ENCODE results near the gene FOSL1.

FOSL1 gene

GRCh38 chr11:65885808-65886536 lies 14.2 kb downstream of the FOSL1 start:
- no peak overlapping the region for H3K4me3 ChIP-seq (ENCODE audit: low read depth, low read length)
- DNase-seq (ENCODE audit: low read depth), result no peak
- TF ChIP-seq CTCF (IDR thresholded peaks at IDR 0.05; ENCODE audit: insufficient read depth, low read depth, low read length, missing control alignments), result no peak

GRCh38 chr11:65885231-65885630 lies 15.0 kb downstream of the FOSL1 start:
- no peak for TF ChIP-seq CTCF (IDR thresholded peaks at IDR 0.05; ENCODE audit: insufficient read depth, low read depth, low read length, missing control alignments)
- no peak overlapping the region for H3K4me3 ChIP-seq (ENCODE audit: low read depth, low read length)
- DNase-seq (ENCODE audit: low read depth), result no peak

- no peak overlapping the region for H3K4me3 ChIP-seq (ENCODE audit: low read depth, low read length)
- peak; percentile 100 for TF ChIP-seq CTCF (IDR thresholded peaks at IDR 0.05; ENCODE audit: insufficient read depth, low read depth, low read length, missing control alignments)
- DNase-seq (ENCODE audit: low read depth), result peak; percentile 90
Measured at GRCh38 chr11:65884716-65885092, 15.5 kb downstream of the FOSL1 start.

GRCh38 chr11:65883786-65884715 lies 16.1 kb downstream of the FOSL1 start:
- no peak for DNase-seq (ENCODE audit: low read depth)
- no peak overlapping the region for H3K4me3 ChIP-seq (ENCODE audit: low read depth, low read length)
- TF ChIP-seq CTCF (IDR thresholded peaks at IDR 0.05; ENCODE audit: insufficient read depth, low read depth, low read length, missing control alignments), result no peak

- DNase-seq (ENCODE audit: low read depth), result no peak
- TF ChIP-seq CTCF (IDR thresholded peaks at IDR 0.05; ENCODE audit: insufficient read depth, low read depth, low read length, missing control alignments), result no peak
- H3K4me3 ChIP-seq (ENCODE audit: low read depth, low read length), result no peak overlapping the region
Measured at GRCh38 chr11:65883058-65883761, 17.0 kb downstream of the FOSL1 start.

- TF ChIP-seq CTCF (IDR thresholded peaks at IDR 0.05; ENCODE audit: insufficient read depth, low read depth, low read length, missing control alignments), result no peak
- no peak overlapping the region for H3K4me3 ChIP-seq (ENCODE audit: low read depth, low read length)
- DNase-seq (ENCODE audit: low read depth), result no peak
Measured at GRCh38 chr11:65882120-65883057, 17.8 kb downstream of the FOSL1 start.

All from GM12865 (cell line).